GM21717 (cell line): Measurements from ENCODE around the gene FANCI.

ENCODE experiments used
- ATAC-seq: cut with Tn5 transposase; IDR thresholded peaks from one replicate; pipeline ENCODE4 v1.9.1; 2021; ENCODE audit warnings: mild to moderate bottlenecking, moderate library complexity; ENCODE audit not compliant: unreplicated experiment

FANCI gene

DNA sequence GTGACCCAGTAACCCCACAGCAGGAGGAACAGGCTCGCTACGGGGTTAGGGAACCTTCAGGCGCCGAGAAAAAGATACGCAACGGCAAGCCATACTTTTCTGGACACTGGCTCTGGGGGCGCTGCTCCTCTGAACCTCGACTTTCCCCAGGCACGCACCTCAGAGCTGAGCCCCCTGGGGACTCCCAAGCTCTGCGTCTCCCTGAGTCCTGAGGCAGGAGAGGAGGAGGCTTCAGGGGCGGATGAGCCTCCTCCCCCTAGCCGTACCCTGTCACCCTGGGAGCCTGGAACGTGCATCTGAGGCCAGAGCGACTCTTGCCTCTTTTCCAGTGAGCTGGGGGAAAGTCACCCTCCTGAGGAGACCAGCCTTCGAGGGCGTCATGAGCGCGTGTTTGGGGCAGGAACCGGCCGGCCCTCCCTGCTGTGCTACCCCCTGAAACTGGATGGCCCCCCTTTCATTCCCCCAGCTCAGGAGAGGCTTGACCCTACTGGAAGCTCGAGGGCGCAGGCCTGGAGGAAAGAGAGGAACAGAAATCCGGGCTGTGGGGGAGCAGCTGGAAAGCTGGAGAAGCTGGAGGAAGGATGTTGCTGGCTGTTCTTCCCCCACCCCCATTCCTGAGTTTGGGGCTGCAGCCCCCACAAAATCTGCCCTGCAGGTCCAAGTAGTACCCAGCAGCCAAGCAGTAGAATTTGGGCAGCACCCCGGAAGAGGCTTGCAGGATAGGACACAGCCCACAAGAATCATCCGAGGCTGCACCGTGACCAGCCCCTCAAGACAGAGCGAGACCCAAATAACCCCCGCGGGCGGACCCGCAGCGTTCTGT, 115.9 kb downstream of the FANCI start:
- ATAC-seq = no peak

DNA sequence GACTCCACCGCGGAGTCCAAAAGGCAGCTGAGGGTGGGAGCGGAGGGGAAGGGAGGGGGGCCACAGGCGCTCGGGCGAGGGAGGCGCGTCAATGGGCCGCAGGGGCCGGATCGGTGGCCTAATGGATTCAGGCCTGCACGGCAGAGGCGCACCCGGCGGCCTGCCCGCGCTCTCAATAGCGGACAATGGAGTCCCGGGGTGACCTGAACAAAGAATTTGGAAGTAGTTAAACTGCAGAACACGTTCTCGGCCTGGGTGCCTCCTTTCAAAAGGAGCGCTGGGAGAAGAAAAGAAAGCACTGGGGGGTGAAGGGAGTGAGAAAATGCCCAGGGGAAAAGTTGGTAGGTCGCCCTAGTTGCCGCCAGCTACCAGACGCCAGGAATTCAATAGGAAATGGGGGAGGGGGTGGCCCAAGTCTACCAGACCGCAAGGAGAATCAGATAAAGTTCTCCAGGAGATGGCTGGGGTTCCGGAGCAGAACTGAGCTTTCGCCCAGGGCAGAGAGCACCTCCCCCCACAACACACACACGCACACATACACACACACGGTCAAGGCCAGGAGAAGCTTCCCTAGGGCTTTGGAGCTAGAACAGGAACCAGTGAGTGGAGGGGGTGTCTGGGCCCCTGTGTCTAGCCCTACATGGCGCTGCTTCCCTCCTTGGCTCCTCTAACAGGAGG, 116.7 kb downstream of the FANCI start:
- ATAC-seq = no peak

DNA sequence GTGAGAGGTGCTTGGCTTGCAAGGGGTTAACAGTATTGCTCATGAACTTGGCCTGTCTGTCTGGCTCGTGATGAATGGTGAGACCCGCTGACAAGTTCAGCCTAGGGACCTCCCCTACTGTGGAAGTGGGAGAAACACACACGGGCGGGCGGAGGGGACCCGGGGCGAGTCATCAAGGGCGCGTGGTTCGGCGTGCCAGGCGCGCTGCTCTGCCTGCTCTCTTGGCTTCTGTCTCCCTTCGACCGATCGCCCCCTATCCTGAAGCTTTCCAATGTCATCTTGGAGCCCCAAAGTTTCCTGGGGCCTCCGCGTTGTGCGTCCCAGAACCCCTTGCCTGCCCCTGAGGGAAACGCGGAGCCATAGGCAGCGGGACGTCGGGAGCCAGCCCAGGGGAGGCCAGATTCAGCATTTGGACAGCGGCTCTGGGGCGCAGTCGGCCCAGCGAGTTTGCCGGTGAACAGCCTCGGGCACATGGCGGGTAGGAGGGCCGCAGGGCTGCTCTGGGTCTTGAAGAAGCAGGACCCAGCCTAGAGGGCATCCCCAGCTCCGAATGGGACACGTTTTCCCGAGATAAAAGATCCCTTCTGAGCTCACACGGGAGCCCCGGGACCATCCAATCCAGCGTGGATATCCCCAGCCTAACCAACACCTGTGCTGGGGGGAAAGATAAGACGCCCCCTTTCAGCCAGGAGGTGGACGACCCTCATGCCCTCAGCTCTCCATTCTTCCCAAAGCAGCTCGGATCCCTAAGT, 117.8 kb downstream of the FANCI start:
- no peak for ATAC-seq

DNA sequence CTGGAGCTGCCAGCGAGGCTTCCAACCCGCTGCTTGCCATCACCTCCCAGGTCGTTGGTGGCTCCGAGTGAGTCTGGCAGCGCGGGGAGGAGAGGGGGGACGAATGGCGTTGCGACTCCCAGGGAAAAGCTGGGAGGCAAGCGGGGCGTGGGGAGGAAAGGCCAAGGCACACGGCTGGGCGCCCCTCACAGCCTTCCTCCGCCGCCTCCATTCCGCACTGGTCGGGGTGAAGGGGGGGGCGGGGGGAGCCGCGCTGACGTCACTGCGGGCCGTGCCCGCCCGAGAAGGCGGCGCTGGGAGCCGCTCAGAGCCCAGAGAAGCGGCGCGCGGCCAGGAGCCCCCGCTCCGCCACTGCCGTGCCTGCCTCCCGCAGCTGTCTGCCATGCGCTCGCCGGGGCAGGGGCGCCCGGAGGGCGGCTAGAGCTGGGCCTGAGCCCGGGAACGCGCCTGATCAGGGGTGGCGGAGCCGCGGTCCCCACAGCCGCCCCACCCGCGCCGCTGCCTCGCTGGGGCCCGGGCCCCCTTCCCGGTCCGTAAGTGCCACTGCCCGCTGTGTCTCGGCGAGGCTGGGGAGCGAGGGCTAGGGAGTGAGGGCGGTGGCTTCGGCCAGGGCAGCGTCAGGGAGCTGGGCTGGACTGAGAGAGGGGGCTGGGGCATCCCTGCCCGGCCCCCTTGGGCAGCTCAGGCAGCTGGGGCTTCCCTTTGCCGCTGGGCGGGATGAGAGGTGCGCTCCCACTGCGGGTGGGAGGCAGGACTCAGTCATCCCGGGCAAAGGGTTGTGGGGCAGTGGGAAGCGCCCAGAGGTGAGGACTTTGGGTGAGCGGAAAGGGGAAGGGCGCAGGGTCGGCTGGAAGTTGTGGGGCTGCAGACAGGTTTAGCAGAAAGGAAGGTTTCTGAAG, 118.7 kb downstream of the FANCI start:
- no peak for ATAC-seq

DNA sequence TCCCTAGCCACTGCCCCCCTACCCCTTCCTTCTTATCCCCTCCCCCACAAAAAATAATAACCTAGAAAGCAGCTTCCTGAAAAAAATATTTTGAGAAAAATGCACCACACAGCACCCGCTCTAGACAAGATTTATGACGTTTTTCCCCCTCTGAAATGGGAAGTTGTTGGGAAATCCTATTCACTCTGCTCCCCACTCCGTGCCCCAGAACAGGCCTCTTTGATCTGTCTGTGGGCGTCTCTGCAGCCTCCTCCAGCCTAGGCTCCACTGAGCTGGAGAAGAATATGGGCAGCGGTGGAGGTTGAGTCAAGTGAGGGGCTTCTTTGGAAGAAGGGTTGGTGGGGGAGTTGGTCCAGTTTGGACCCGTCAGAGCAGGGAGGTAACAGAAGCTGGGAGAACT, 119.4 kb downstream of the FANCI start:
- ATAC-seq = no peak

DNA sequence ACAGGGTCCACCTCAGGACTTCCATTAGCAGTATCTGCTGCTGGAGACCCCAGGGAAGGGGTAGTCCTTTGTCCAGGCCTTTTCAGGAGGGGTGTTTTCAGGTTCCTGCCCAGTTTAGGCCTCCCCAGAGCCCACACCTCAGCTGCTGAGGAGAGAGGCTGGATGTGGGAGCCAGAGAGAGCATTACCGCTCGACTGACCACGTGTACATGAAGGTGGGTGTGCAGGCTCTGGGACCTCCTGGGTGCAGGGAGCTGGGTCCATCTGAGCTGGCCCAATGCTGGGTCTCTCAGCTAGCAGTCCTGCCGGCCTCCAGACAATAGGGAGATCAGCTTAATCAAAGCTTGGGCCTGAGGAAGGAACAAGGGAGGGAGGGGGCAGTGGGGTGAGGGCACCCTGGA, 120.0 kb downstream of the FANCI start:
- no peak for ATAC-seq

DNA sequence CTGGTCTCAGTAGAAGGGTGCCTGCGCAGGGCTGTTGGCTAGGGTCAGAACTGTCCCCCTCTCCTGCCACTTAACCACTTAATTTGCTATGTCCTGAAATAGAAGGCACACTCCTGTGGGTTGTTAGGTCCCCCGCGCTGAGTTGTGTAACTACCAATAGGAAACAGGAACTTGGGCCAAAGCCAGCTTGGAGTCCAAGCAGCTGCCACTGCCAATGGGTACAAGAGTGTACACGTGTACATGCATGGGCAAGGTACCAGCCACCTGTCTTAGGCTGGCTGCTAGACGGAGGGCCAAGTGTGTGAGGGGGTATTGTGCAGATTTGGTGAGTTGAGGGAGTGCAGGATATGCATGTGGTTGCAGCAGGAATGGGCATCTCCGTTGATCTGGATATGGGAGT, 120.6 kb downstream of the FANCI start:
- ATAC-seq = no peak

DNA sequence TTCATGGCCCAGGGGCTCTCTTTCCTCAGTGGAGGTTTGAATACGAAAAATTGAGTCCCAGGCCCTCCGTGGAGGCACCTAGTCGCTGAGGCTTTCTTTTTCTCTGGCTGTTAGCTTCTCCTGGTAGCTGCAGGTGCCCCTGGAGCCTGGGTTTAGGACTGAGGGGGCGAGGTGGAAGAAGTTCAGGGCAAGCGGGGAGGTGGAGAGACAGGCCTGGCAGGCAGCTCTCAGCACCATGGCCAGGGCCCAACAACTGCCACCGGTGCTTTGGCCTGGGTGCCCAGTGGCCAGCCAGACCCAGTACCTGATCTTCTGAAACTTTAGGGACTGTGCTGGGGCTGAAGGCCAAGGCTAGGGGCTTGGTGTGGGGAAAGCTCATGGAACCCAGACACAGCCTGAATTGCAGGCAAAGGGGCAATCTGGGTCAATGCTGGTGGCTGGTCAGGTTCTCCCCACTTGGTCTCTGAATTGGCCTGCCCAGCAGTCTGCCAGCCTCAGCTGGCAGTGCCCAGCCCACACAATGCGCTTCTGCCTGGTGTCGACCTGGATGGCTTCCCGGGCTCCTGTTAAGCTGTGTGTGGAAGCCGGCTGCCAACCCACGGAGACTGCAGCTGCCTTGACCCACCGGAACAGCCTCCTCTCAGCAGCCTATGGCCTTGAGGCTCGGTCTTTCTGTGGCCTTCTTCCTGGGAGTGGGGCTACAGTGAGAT, 121.1 kb downstream of the FANCI start:
- ATAC-seq = no peak

DNA sequence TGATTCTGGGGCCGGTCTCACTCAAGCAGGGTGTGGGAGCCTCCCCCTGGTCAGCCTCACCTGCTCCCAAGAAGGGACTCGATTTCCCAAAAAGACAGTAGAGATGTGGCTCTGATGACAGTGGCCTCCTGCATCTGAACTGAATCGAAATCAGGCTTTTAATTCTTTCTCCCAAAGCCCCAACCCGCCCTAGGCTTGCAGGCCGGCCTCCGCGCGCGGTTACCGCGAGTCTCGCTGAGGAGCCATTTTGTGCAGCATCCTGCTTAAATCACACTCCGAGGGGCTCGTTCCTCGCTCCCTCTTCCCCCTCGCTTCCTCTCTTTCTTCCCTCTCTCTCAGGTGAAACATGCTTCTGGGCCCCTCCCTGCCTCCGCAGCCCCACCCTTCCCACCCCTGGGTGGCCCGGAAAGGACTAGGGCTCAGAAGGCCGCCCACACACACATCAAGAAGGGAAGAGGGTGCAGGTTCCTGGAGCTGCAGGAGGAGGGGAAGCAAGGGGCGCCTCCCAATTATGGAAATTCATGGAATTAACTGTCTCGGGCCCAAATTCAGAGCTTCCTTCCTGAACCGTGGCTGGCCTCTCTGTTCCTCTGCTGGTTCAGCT, 121.8 kb downstream of the FANCI start:
- ATAC-seq = no peak
